Glomerular visceral epithelial cell (primary cell): ENCODE measurements around the gene RPL7L1.
A peak's percentile ranks its signal among the peaks of the same experiment; 100 is the strongest.
"Not testable (repeated sequence)": the region's sequence is repeated elsewhere in the genome, so short reads cannot be mapped to it uniquely, and the experiment has no call there.

Experiments
- DNase-seq: peaks from one replicate; pipeline ENCODE4 v3.0.0-alpha.2; 2016; ENCODE audit errors: extremely low spot score

The RPL7L1 gene

DNA sequence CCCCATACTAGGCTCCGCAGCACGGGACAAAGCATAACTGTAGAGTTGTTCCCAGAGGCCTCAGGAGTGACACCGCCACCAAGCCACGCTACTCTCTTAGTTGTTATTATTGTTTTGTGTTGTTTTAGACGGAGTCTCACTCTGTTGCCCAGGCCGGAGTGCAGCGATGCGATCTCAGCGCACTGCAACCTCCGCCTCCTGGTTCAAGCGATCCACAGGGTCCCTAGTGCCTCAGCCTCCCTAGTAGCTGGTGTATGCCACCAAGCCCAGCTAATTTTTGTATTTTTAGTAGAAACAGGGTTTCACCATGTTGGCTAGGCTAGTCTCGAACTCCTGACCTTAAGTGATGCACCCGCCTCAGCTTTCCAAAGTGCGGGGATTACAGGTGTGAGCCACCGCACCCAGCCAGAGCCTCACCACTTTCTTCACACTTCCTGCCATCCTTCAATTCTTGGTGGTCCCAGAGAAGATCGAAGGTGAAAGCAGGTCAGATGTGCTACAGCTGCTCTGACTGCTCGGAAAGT, 11.8 kb downstream of the RPL7L1 start:
- DNase-seq, result no peak

GRCh38 chr6:42894041-42894828, 14.8 kb downstream of the RPL7L1 start:
- DNase-seq, result not testable (repeated sequence)

DNA sequence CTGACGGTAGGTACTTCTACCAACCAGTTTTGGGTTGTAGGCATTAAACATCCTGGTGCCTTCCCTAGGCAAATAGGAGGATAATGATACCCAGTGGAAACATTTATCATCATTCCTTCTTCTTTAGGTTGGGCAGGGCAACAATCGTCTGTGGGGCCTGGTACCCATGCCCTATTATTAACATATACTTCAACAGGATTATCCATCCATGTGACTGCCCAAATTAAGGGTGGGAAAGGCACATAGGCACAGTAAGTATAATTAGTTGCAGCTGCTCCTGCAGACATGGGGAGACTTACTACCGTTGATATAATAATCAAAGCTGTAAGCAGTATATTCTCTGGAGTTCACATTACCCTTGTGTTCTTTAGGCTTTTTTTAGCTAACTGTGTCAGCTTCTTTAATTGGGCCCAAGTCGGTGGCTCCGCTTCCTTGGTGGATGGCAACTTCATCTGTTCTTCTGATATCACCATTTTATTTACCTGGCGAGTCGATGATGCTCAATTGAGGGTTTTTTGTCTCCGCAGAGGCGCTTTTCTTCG, 16.8 kb downstream of the RPL7L1 start:
- no peak for DNase-seq

DNA sequence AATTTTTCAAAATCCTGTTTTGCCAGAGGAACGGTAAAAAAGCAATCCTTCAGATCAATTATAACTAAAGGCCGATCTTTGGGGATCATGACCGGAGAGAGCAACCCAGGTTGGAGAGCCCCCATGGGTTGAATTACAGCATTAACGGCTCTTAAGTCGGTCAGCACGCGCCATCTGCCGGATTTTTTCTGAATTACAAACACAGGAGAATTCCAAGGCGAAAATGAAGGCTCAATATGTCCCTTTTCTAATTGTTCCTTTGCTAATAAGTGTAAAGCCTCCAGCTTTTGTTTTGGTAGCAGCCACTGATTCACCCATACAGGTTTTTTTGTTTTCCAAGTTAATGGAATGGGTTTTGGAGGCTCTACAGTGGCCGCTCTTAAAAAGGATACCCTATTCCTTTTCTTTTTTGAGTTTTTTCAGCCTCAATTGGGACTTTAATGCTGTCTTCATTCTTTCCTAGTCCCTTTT, 19.5 kb downstream of the RPL7L1 start:
- DNase-seq, result peak; percentile 79

- no peak for DNase-seq
Measured at GRCh38 chr6:42899871-42900270, 20.5 kb downstream of the RPL7L1 start.

DNA sequence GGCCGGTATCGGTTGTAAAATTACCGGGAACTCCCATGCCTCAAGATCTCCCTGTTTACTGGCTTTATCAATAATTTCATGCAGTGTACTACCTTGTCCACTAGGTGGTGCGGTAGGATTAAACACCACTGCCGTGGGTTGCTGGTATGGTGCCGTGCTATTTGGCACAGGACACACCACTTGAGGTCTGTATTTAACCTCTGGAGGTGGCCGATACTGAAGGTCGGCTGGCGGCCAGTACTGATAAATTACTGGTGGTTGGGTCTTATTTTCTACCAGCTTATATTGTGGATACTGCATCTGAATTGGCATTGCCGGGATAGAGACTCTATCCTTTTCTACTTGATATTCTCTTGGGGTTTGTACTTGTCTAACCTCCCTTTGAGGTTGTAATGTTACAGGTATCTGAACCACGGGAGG, 22.1 kb downstream of the RPL7L1 start:
- DNase-seq, result peak; percentile 88

DNA sequence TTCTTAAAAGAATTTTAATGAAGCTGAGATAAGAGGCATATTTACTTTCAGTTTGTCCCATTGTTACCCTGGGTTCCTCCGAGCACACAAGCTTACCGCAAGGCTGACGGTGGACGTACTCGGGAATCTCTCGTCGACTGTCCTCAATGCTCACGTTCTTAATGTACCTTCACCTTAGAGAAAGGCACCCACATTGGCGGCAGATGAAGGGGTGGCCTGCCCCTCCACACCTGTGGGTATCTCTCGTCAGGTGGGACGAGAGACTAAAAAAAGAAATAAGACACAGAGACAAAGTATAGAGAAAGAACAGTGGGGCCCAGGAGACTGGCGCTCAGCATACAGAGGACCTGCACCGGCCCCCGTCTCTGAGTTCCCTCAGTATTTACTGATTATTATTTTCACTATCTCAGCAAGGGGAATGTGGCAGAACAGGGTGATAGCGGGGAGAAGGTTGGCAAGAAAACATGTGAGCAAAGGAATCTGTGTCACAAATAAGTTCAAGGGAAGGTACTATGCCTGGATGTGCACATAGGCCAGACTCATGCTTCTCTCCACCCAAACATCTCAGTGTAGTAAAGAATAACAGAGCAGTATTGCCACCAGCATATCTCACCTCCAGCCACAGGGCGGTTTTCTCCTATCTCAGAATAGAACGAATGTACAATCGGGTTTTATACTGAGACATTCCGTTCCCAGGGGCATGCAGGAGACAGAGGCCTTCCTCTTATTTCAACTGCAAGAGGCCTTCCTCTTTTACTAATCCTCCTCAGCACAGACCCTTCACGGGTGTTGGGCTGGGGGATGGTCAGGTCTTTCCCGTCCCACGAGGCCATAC, 23.2 kb downstream of the RPL7L1 start:
- DNase-seq, result not testable (repeated sequence)

DNA sequence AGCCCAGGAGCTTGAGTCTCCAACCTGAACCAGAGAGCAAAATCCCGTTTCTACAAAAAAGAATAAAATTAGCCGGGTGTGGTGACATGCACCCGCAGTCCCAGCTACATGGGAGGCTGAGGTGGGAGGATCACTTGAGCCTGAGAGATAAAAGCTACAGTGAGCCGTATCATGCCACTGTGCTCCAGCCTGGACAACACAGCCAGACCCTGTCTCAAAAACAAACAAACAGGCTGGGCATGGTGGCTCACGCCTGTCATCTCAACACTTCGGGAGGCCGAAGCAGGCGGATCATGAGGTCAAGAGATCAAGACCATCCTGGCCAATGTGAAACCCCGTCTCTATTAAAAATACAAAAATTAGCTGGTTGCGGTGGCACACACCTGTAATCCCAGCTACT, 25.1 kb downstream of the RPL7L1 start:
- DNase-seq, result no peak

GRCh38 chr6:42907336-42907735, 27.9 kb downstream of the RPL7L1 start:
- no peak for DNase-seq

- DNase-seq, result no peak
Measured at GRCh38 chr6:42909835-42910234, 30.4 kb downstream of the RPL7L1 start.

- no peak for DNase-seq
Measured at GRCh38 chr6:42911171-42912021, 32.0 kb downstream of the RPL7L1 start.

GRCh38 chr6:42914546-42914945, 35.1 kb downstream of the RPL7L1 start:
- peak; percentile 35 for DNase-seq

GRCh38 chr6:42915732-42916131, 36.3 kb downstream of the RPL7L1 start, which contains the start of gene PTCRA:
Gene PTCRA, plus strand, starts transcription at chr6:42916053. Its CDS starts 17 bp downstream, at chr6:42916070.
- DNase-seq, result no peak

DNA sequence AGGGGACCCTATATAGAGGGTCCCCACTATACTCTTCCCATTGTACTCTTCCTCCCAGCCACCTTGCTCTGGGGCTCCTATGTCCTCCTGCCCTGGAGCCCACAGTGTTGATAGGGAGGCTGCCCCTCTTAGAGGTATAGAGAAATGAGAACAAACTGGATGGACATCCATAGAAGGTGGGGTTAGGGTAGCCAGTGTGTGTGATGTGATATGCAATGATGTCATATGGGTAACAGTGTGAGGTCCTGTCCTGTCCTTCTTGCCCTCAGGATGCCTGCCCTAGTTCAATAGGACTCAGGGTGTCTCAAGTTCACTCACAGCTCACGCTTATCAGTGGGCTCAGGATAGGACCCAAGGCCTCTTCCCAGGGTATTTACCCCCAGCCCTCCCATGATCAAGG, 36.9 kb downstream of the RPL7L1 start:
- DNase-seq, result no peak

GRCh38 chr6:42921801-42922200, 42.4 kb downstream of the RPL7L1 start:
- DNase-seq, result no peak

DNA sequence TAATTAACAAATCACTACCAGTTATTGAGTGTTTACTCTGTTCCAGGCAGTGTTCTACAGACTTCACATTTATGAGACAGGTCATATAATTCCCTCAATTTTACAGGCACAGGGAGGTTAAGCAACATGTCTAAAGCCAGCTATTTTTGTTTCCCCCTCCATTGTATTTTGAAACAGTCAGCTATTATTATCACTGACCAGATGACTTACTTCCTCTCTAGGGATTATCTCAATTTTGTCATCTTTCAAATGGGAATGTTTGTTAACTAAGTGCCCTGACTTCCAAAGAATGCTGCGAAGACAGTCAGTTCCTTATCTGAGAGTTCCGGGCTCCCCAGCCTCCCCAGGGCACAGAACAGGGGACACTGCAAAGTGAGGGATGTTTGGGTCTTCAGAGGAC, 44.2 kb downstream of the RPL7L1 start:
- DNase-seq, result no peak

- DNase-seq, result no peak
Measured at GRCh38 chr6:42925248-42925857, 45.9 kb downstream of the RPL7L1 start.

DNA sequence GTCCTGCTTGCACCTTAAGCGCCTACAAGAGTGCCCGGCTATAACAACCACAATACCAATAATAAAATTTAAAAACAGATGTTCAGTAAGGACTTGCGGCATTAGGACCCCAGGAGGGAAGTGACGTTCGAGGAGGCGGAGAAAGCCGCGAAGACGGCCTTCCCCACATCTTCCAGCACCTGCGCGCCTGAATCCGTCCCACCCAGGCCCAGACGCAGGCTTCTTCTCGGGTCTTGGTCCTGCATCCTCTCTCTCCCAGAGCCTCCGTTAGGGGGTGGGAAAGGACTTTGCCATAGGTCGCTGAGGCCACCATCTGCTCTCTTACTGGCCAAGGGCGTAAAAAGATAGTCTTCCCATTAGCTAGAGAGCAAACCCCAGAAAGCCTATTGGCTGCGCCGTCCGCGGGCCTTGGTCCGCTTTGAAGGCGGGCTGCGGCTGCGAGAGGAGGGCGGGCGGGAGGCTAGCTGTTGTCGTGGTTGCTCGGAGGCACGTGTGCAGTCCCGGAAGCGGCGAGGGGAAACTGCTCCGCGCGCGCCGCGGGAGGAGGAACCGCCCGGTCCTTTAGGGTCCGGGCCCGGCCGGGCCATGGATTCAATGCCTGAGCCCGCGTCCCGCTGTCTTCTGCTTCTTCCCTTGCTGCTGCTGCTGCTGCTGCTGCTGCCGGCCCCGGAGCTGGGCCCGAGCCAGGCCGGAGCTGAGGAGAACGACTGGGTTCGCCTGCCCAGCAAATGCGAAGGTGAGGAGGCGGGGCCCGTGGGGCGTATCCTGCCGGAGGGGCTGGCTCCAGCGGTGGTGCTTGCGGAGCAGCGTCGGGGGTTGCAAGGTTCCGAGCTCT, 49.8 kb downstream of the RPL7L1 start, which contains the start of gene CNPY3:
Gene CNPY3 (plus strand): TSS at position 495 of the 835 bp plus-strand sequence. CDS start 91 bp downstream, at position 586.
- DNase-seq, result peak; percentile 99

- DNase-seq, result peak; percentile 69
Measured at GRCh38 chr6:42929821-42930360, 50.5 kb downstream of the RPL7L1 start.
